K562 treated with DMSO at 1 percent for 48 hours (cell line): ENCODE results near the gene RGS7BP. TPM values are rescaled to one million over a fixed set of nuclear protein-coding genes. Genes with fewer than 3 reads are reported as not detected.

Experiments
- total RNA-seq: library from RNA; unstranded; fragments of 300-600 nt; gene quantifications from 2 replicates; pipeline ENCODE4 v1.2.3, GENCODE V29; 2022; ENCODE audit warnings: low replicate concordance; ENCODE audit errors: extremely low read depth

RGS7BP gene
- not detected in 2 replicates for total RNA-seq

DNA sequence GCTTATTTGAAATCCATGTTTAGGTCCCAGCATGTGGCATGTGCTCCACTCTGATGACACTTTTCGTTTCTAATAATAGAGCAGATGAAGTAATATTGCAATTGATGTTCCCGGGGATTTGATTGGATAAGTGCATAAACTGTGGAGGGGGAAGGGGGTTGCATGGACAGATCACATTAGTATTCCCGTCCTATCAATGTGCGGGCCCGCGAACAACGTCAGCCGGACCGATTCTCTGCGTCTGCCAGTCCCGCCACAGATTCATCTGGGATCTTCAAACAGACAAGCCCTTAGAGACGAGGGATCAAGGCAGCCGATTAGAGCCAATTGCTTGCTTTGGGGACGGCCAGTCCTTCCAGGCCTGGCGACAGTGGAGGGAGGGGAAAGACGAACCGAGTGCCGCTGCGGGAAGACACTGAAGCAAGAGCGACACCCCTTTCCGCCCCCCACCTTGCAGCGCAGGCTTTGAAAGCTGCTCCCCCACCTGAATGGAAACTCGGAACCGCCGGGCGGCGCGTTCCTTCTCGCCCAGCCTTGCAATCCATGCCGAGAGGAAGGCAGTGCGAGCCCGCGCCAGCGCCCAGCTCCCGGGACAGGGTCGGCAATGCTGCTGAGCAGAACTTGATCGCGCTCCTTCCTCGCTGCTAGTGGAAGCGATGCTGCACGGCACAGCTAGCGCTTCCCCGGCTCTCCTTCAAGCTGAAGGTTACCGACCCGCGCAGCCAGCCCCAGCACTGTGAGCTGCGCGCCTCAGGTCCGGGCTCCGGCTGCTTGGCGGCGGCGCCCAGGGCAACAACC lies at the start of gene RGS7BP:
Gene RGS7BP (plus strand): TSS at position 247 of the 798 bp plus-strand sequence. CDS start 610 bp downstream, outside the sequence.

Other genes starting within 250 kb of the RGS7BP start
- gene SHISAL2B, start 184.5 kb downstream of the RGS7BP start, total RNA-seq = not detected in 2 replicates